H9 (cell line): Measurements from ENCODE around the gene SLC36A2. TPM values are rescaled to one million over a fixed set of nuclear protein-coding genes. Genes with fewer than 3 reads are reported as not detected.

ENCODE experiments used
- DNase-seq: peaks from one replicate; pipeline ENCODE4 v3.0.0-alpha.2; 2017
- H2AFZ ChIP-seq: one replicate; pipeline ENCODE4 v1.6.1; 2013; ENCODE audit warnings: mild to moderate bottlenecking, low read length, control low read depth, moderate library complexity
- H2AK5ac ChIP-seq: 2 replicates; pipeline ENCODE4 v1.6.1; 2013; ENCODE audit warnings: low read length, control low read depth, mixed read lengths; ENCODE audit not compliant: insufficient read length
- H2BK120ac ChIP-seq: one replicate; pipeline ENCODE4 v1.6.1; 2013; ENCODE audit warnings: low read depth, mild to moderate bottlenecking, low read length, control low read depth, inconsistent platforms; ENCODE audit not compliant: poor library complexity, severe bottlenecking
- H2BK12ac ChIP-seq: 2 replicates; pipeline ENCODE4 v1.6.1; 2013; ENCODE audit warnings: low read length, control low read depth, mixed read lengths, low read depth; ENCODE audit not compliant: insufficient read length
- H2BK15ac ChIP-seq: 2 replicates; pipeline ENCODE4 v1.6.1; 2013; ENCODE audit warnings: low read depth, low read length, control low read depth
- H2BK20ac ChIP-seq: one replicate; pipeline ENCODE4 v1.6.1; 2013; ENCODE audit warnings: low read depth, mild to moderate bottlenecking, low read length, control low read depth, inconsistent platforms; ENCODE audit not compliant: poor library complexity, severe bottlenecking
- H2BK5ac ChIP-seq: 2 replicates; pipeline ENCODE4 v1.6.1; 2013; ENCODE audit warnings: low read length, control low read depth, mixed read lengths; ENCODE audit not compliant: insufficient read length
- H3K14ac ChIP-seq: 2 replicates; pipeline ENCODE4 v1.6.1; 2013; ENCODE audit warnings: low read length, control low read depth; ENCODE audit not compliant: insufficient read depth
- H3K18ac ChIP-seq: 2 replicates; pipeline ENCODE4 v1.6.1; 2013; ENCODE audit warnings: low read depth, mild to moderate bottlenecking, mixed read lengths, low read length, control low read depth; ENCODE audit not compliant: insufficient read length
- H3K23ac ChIP-seq: 2 replicates; pipeline ENCODE4 v1.6.1; 2013; ENCODE audit warnings: low read length, control low read depth, mixed read lengths, low read depth; ENCODE audit not compliant: insufficient read length
- H3K23me2 ChIP-seq: 2 replicates; pipeline ENCODE4 v1.6.1; 2013; ENCODE audit warnings: low read depth, mild to moderate bottlenecking, mixed read lengths, low read length, control low read depth; ENCODE audit not compliant: insufficient read length, poor library complexity, severe bottlenecking
- H3K27ac ChIP-seq: 2 replicates; pipeline ENCODE4 v1.5.1; 2013; ENCODE audit warnings: low read length, control low read depth, mixed read lengths, low read depth; ENCODE audit not compliant: insufficient read length
- H3K27me3 ChIP-seq: 2 replicates; pipeline ENCODE4 v1.6.1; 2013; ENCODE audit warnings: low read length, control low read depth, inconsistent platforms; ENCODE audit not compliant: insufficient read depth
- H3K4ac ChIP-seq: 2 replicates; pipeline ENCODE4 v1.6.1; 2013; ENCODE audit warnings: low read depth, mild to moderate bottlenecking, control low read depth, inconsistent platforms, low read length, moderate library complexity
- H3K4me1 ChIP-seq: 2 replicates; pipeline ENCODE4 v1.6.1; 2013; ENCODE audit warnings: low read length, control low read depth, inconsistent platforms; ENCODE audit not compliant: insufficient read depth
- H3K4me2 ChIP-seq: 2 replicates; pipeline ENCODE4 v1.6.1; 2013; ENCODE audit warnings: low read length, control low read depth, mixed read lengths; ENCODE audit not compliant: insufficient read length, insufficient read depth
- H3K56ac ChIP-seq: 2 replicates; pipeline ENCODE4 v1.6.1; 2013; ENCODE audit warnings: low read depth, mild to moderate bottlenecking, mixed read lengths, low read length, control low read depth; ENCODE audit not compliant: insufficient read length
- H3K79me1 ChIP-seq: 2 replicates; pipeline ENCODE4 v1.6.1; 2013; ENCODE audit warnings: low read depth, mild to moderate bottlenecking, moderate library complexity, low read length, control low read depth, inconsistent platforms; ENCODE audit not compliant: insufficient read depth, poor library complexity, severe bottlenecking
- H3K79me2 ChIP-seq: 2 replicates; pipeline ENCODE4 v1.6.1; 2013; ENCODE audit warnings: low read length, control low read depth, inconsistent platforms; ENCODE audit not compliant: insufficient read depth
- H3K9ac ChIP-seq: 2 replicates; pipeline ENCODE4 v1.6.1; 2013; ENCODE audit warnings: low read length, control low read depth, mixed read lengths; ENCODE audit not compliant: insufficient read length; ENCODE audit errors: extremely low read depth
- H3K9me3 ChIP-seq: one replicate; pipeline ENCODE4 v1.6.1; 2013; ENCODE audit warnings: low read depth, low read length, inconsistent platforms; ENCODE audit not compliant: control insufficient read depth
- H3T11ph ChIP-seq: one replicate; pipeline ENCODE4 v1.6.1; 2013; ENCODE audit warnings: mild to moderate bottlenecking, low read length, control low read depth, inconsistent platforms
- H4K20me1 ChIP-seq: one replicate; pipeline ENCODE4 v1.6.1; 2013; ENCODE audit not compliant: control insufficient read depth, insufficient read length, insufficient read depth
- H4K5ac ChIP-seq: 2 replicates; pipeline ENCODE4 v1.6.1; 2013; ENCODE audit warnings: low read depth, mild to moderate bottlenecking, mixed read lengths, low read length, control low read depth; ENCODE audit not compliant: insufficient read length
- H4K8ac ChIP-seq: replicated peaks from 2 replicates; pipeline ENCODE4 v1.6.1; 2013; ENCODE audit warnings: low read length, control low read depth, mixed read lengths, low read depth; ENCODE audit not compliant: insufficient read length
- H4K91ac ChIP-seq: 2 replicates; pipeline ENCODE4 v1.6.1; 2013; ENCODE audit warnings: low read depth, mild to moderate bottlenecking, moderate library complexity, mixed read lengths, low read length, control low read depth; ENCODE audit not compliant: insufficient read length
- H3K27ac Mint-ChIP-seq, 3 experiments: 2 replicates in 2 of 3; 3 replicates in 1 of 3; pipeline ENCODE4 v1.8.0; 2020 to 2021; ENCODE audit warnings: mixed read lengths in 3 of 3, mild to moderate bottlenecking in 1 of 3, moderate library complexity in 1 of 3
- H3K27me3 Mint-ChIP-seq: 2 replicates; pipeline ENCODE4 v1.8.0; 2021; ENCODE audit warnings: low read depth, mild to moderate bottlenecking, moderate library complexity, mixed read lengths
- H3K36me3 Mint-ChIP-seq, 3 experiments: 2 replicates in 2 of 3; 3 replicates in 1 of 3; pipeline ENCODE4 v1.8.0; 2020 to 2021; ENCODE audit warnings: low read depth in 3 of 3, mixed read lengths in 3 of 3; ENCODE audit not compliant: insufficient read depth in 1 of 3
- H3K4me1 Mint-ChIP-seq, 2 experiments: 2 replicates each; pipeline ENCODE4 v1.8.0; 2020; ENCODE audit warnings: mixed read lengths in 2 of 2
- H3K4me3 Mint-ChIP-seq, 2 experiments: 2 replicates in 1 of 2; 3 replicates in 1 of 2; pipeline ENCODE4 v1.8.0; 2020 to 2021; ENCODE audit warnings: mild to moderate bottlenecking in 2 of 2, mixed read lengths in 2 of 2, moderate library complexity in 1 of 2
- H3K9me3 Mint-ChIP-seq, 2 experiments: 2 replicates in 1 of 2; 3 replicates in 1 of 2; pipeline ENCODE4 v1.8.0; 2020; ENCODE audit warnings: mild to moderate bottlenecking in 2 of 2, mixed read lengths in 2 of 2, moderate library complexity in 1 of 2
- CTCF ChIP-seq: fragments of 200-600 bp; sonication (generic); conservative IDR thresholded peaks from 3 replicates; pipeline ENCODE4 v1.8.0; 2021; ENCODE audit warnings: antibody characterized with exemption, mild to moderate bottlenecking
- WGBS: extraction: QIAGEN DNeasy Blood & Tissue Kit; methylation state at CpG from one replicate; pipeline ENCODE4 v1.1.7; 2013; ENCODE audit warnings: missing lambda C conversion rate, low lambda C conversion rate, mixed read lengths; ENCODE audit not compliant: insufficient read length; ENCODE audit errors: extremely low coverage; 5-methylcytosine and 5-hydroxymethylcytosine counted together
- total RNA-seq: library from RNA; stranded (reverse); gene quantifications from 2 replicates; pipeline ENCODE4 v1.2.1, GENCODE V29; 2021

SLC36A2 gene
- total RNA-seq, 1 experiment from 2014 or later, result 0.15 TPM

- no peak overlapping the region for H3K27ac Mint-ChIP-seq
- no peak overlapping the region for H3K4ac ChIP-seq
- no peak overlapping the region for H2BK20ac ChIP-seq
- no peak overlapping the region for H3K4me2 ChIP-seq
- no peak overlapping the region for H3K4me3 Mint-ChIP-seq
- no peak overlapping the region for H2BK120ac ChIP-seq
- no peak overlapping the region for H3K23ac ChIP-seq
- H4K20me1 ChIP-seq, result no peaks in the 10 kb centered on the region
- no peaks in the 10 kb centered on the region; a peak in 1 of 5 replicates for H3K9me3 Mint-ChIP-seq
- H2AK5ac ChIP-seq, result no peak overlapping the region
- H3K36me3 Mint-ChIP-seq, result no peaks in the 10 kb centered on the region
- H4K91ac ChIP-seq, result no peak overlapping the region
- no peak overlapping the region for H3K27ac ChIP-seq
- no peak overlapping the region for H2BK12ac ChIP-seq
- no peak overlapping the region for H3T11ph ChIP-seq
- no peak overlapping the region for H3K56ac ChIP-seq
- no peak overlapping the region for H3K9ac ChIP-seq
- H3K27me3 Mint-ChIP-seq, result no peaks in the 10 kb centered on the region; the same call in 1 of the 2 replicates
- H3K4me1 ChIP-seq, result no peaks in the 10 kb centered on the region; the same call in 1 of the 2 replicates
- no peak for DNase-seq
- no peaks in the 10 kb centered on the region for H3K79me2 ChIP-seq
- no peak overlapping the region for H2AFZ ChIP-seq
- no peak overlapping the region for H2BK5ac ChIP-seq
- no peak for TF ChIP-seq CTCF
- H4K5ac ChIP-seq, result no peak overlapping the region
- H3K9me3 ChIP-seq, result no peaks in the 10 kb centered on the region
- no peaks in the 10 kb centered on the region for H3K23me2 ChIP-seq
- H3K18ac ChIP-seq, result peak overlapping the region; percentile 34
- no peak overlapping the region for H2BK15ac ChIP-seq
- H3K27me3 ChIP-seq, result no peaks in the 10 kb centered on the region
- H3K14ac ChIP-seq, result no peak overlapping the region
- peaks cover 11 to 13% of the 10 kb centered on the region in 2 experiments for H3K4me1 Mint-ChIP-seq
- no CpG with 5 or more reads among the region's 4 CpGs for WGBS
- H4K8ac ChIP-seq, result no peak overlapping the region
- no peaks in the 10 kb centered on the region for H3K79me1 ChIP-seq
Observed at GRCh38 chr5:151328734-151329133, 18.6 kb downstream of the SLC36A2 start.
